Forelimb muscle (tissue), 1 donor: ENCODE results near the gene PPM1D. TPM values are rescaled to one million over a fixed set of nuclear protein-coding genes. Genes with fewer than 3 reads are reported as not detected.

ENCODE experiments used
- DNase-seq: peaks from one replicate; pipeline ENCODE4 v3.0.0-alpha.2; 2013; ENCODE audit warnings: low read depth
- polyA plus RNA-seq: library from polyadenylated mRNA; unstranded; fragments of 120-200 nt; gene quantifications from one replicate; pipeline ENCODE4 v1.2.1, GENCODE V29; 2013; ENCODE audit not compliant: insufficient read length

Gene PPM1D
- polyA plus RNA-seq, 1 donor: 8.9 TPM

- DNase-seq: no peak
Observed at GRCh38 chr17:60618854-60619526, 19.0 kb downstream of the PPM1D start.

GRCh38 chr17:60622961-60623360 lies 23.0 kb downstream of the PPM1D start:
- DNase-seq: no peak

- no peak for DNase-seq
Observed at GRCh38 chr17:60623415-60623814, 23.4 kb downstream of the PPM1D start.

- no peak for DNase-seq
Observed at GRCh38 chr17:60627124-60627523, 27.1 kb downstream of the PPM1D start.

- no peak for DNase-seq
Observed at GRCh38 chr17:60628252-60628889, 28.4 kb downstream of the PPM1D start.

- DNase-seq: no peak
Observed at GRCh38 chr17:60629120-60629519, 29.1 kb downstream of the PPM1D start.

GRCh38 chr17:60630352-60630751 lies 30.4 kb downstream of the PPM1D start:
- DNase-seq: peak; percentile 11

- no peak for DNase-seq
Observed at GRCh38 chr17:60631119-60631518, 31.1 kb downstream of the PPM1D start.

- no peak for DNase-seq
Observed at GRCh38 chr17:60637683-60638082, 37.7 kb downstream of the PPM1D start.

- no peak for DNase-seq
Observed at GRCh38 chr17:60639019-60639330, 39.0 kb downstream of the PPM1D start.

- no peak for DNase-seq
Observed at GRCh38 chr17:60640503-60640902, 40.5 kb downstream of the PPM1D start.

- no peak for DNase-seq
Observed at GRCh38 chr17:60641126-60641525, 41.1 kb downstream of the PPM1D start.

GRCh38 chr17:60641810-60642220 lies 41.8 kb downstream of the PPM1D start:
- peak; percentile 35 for DNase-seq

- DNase-seq: no peak
Observed at GRCh38 chr17:60645918-60646523, 46.0 kb downstream of the PPM1D start.

GRCh38 chr17:60646701-60647100 lies 46.7 kb downstream of the PPM1D start:
- DNase-seq: no peak

- no peak for DNase-seq
Observed at GRCh38 chr17:60647705-60648104, 47.7 kb downstream of the PPM1D start.

GRCh38 chr17:60652454-60653247 lies 52.7 kb downstream of the PPM1D start:
- DNase-seq: no peak

GRCh38 chr17:60653569-60653968 lies 53.6 kb downstream of the PPM1D start:
- DNase-seq: no peak

- DNase-seq: no peak
Observed at GRCh38 chr17:60656499-60656898, 56.5 kb downstream of the PPM1D start.

GRCh38 chr17:60659156-60659555 lies 59.2 kb downstream of the PPM1D start:
- DNase-seq: no peak

GRCh38 chr17:60661489-60661888 lies 61.5 kb downstream of the PPM1D start:
- no peak for DNase-seq

- no peak for DNase-seq
Observed at GRCh38 chr17:60664022-60664421, 64.0 kb downstream of the PPM1D start.

- DNase-seq: no peak
Observed at GRCh38 chr17:60665602-60666001, 65.6 kb downstream of the PPM1D start.
